HG03175 (cell line): ENCODE results near the gene SPNS3.
A peak's percentile ranks its signal among the peaks of the same experiment; 100 is the strongest.

Source experiments
- ATAC-seq: cut with Tn5 transposase; IDR thresholded peaks from one replicate; pipeline ENCODE4 v1.9.1; 2021; ENCODE audit warnings: mild to moderate bottlenecking, moderate library complexity; ENCODE audit not compliant: unreplicated experiment

SPNS3 gene

GRCh38 chr17:4433515-4434031 is at the start of gene SPNS3:
TSS of gene SPNS3 (plus strand) at chr17:4433940. CDS start at chr17:4433968, 28 bp downstream.
- ATAC-seq, result no peak

GRCh38 chr17:4386406-4386805 is 47.3 kb upstream of the SPNS3 start:
- no peak for ATAC-seq

- ATAC-seq, result no peak
Observed at GRCh38 chr17:4387137-4387536, 46.6 kb upstream of the SPNS3 start.

- no peak for ATAC-seq
Observed at GRCh38 chr17:4389079-4389478, 44.7 kb upstream of the SPNS3 start.

GRCh38 chr17:4393806-4394205 is 39.9 kb upstream of the SPNS3 start:
- ATAC-seq, result no peak

GRCh38 chr17:4394208-4395110 is 39.3 kb upstream of the SPNS3 start:
- no peak for ATAC-seq

- ATAC-seq, result no peak
Observed at GRCh38 chr17:4395111-4395478, 38.6 kb upstream of the SPNS3 start.

- ATAC-seq, result no peak
Observed at GRCh38 chr17:4397840-4398239, 35.9 kb upstream of the SPNS3 start.

GRCh38 chr17:4405038-4405669 is 28.6 kb upstream of the SPNS3 start:
- ATAC-seq, result no peak

GRCh38 chr17:4405699-4406098 is 28.0 kb upstream of the SPNS3 start:
- no peak for ATAC-seq

GRCh38 chr17:4406386-4406785 is 27.4 kb upstream of the SPNS3 start:
- ATAC-seq, result no peak

GRCh38 chr17:4407216-4407615 is 26.5 kb upstream of the SPNS3 start:
- ATAC-seq, result no peak

GRCh38 chr17:4407851-4408250 is 25.9 kb upstream of the SPNS3 start:
- no peak for ATAC-seq

GRCh38 chr17:4409659-4410058 is 24.1 kb upstream of the SPNS3 start:
- ATAC-seq, result no peak

- no peak for ATAC-seq
Observed at GRCh38 chr17:4411201-4411600, 22.5 kb upstream of the SPNS3 start.

- peak; percentile 77 for ATAC-seq
Observed at GRCh38 chr17:4412933-4413831, 20.6 kb upstream of the SPNS3 start.

- ATAC-seq, result no peak
Observed at GRCh38 chr17:4417129-4417667, 16.5 kb upstream of the SPNS3 start.

- no peak for ATAC-seq
Observed at GRCh38 chr17:4420692-4421131, 13.0 kb upstream of the SPNS3 start.

- no peak for ATAC-seq
Observed at GRCh38 chr17:4422864-4423263, 10.9 kb upstream of the SPNS3 start.

- no peak for ATAC-seq
Observed at GRCh38 chr17:4425398-4425797, 8.3 kb upstream of the SPNS3 start.
